Measurements from ENCODE around the gene PANK1. TPM values are rescaled to one million over a fixed set of nuclear protein-coding genes. Genes with fewer than 3 reads are reported as not detected.

Gene PANK1
- polyA plus RNA-seq, 1 of the 3 experiments (the other 2 are of a cell fraction): 4.2 TPM

- no peaks in the 10 kb centered on the region for H3K27me3 ChIP-seq (ENCODE audit: insufficient read depth)
- no peaks in the 10 kb centered on the region for H3K9me3 ChIP-seq
- H3K79me2 ChIP-seq (ENCODE audit: insufficient read depth): no peaks in the 10 kb centered on the region
- H4K20me1 ChIP-seq (ENCODE audit: insufficient read depth): no peaks in the 10 kb centered on the region
- peaks cover 5 to 25% of the 10 kb centered on the region in 2 experiments for H3K36me3 ChIP-seq (replicated peaks in 1 of 2; ENCODE audit: control insufficient read depth in 1 of 2, insufficient read depth in 2 of 2, low read length in 1 of 2)
- ChIA-PET CTCF (interaction anchor here (1.0 to 2.9 kb wide), 2 partner anchors 9 to 136 kb away, joined by 3 to 7 read pairs; no protein-coding TSS in a partner anchor), POLR2A (no interaction called here)
- DNase-seq: no peak
- no peak overlapping the region for H3K27ac ChIP-seq (ENCODE audit: low read depth in 2 of 2, low read length in 1 of 2)
- WGBS (ENCODE audit: low lambda C conversion rate): 98% methylated on average over 2 of the region's 2 CpGs
- peaks cover 4% of the 10 kb centered on the region for H3F3A ChIP-seq (replicated peaks; ENCODE audit: insufficient read depth)
- TF ChIP-seq, protein P1, sequence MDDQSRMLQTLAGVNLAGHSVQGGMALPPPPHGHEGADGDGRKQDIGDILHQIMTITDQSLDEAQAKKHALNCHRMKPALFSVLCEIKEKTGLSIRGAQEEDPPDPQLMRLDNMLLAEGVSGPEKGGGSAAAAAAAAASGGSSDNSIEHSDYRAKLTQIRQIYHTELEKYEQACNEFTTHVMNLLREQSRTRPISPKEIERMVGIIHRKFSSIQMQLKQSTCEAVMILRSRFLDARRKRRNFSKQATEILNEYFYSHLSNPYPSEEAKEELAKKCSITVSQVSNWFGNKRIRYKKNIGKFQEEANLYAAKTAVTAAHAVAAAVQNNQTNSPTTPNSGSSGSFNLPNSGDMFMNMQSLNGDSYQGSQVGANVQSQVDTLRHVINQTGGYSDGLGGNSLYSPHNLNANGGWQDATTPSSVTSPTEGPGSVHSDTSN (IDR thresholded peaks at IDR 0.05): no peak
- TF ChIP-seq JUND (IDR thresholded peaks at IDR 0.05) (no peak), TEAD4 (IDR thresholded peaks at IDR 0.05; ENCODE audit: borderline replicate concordance, insufficient read depth) (no peak), MAX (IDR thresholded peaks at IDR 0.05; ENCODE audit: low read depth) (no peak)
- H3K9me2 ChIP-seq: no peaks in the 10 kb centered on the region
- no peak overlapping the region for H2AFZ ChIP-seq (ENCODE audit: low read depth)
- no peak overlapping the region for H3K9ac ChIP-seq
- H3K4me3 ChIP-seq (ENCODE audit: low read depth in 2 of 2, low read length in 1 of 2): no peak overlapping the region
- H3K4me2 ChIP-seq: no peak overlapping the region
- no peaks in the 10 kb centered on the region for H3K4me1 ChIP-seq (ENCODE audit: control insufficient read depth in 1 of 2, insufficient read depth in 2 of 2, low read depth in 1 of 2, low read length in 1 of 2)
Observed at GRCh38 chr10:89602919-89603318, 42.1 kb downstream of the PANK1 start.

DNA sequence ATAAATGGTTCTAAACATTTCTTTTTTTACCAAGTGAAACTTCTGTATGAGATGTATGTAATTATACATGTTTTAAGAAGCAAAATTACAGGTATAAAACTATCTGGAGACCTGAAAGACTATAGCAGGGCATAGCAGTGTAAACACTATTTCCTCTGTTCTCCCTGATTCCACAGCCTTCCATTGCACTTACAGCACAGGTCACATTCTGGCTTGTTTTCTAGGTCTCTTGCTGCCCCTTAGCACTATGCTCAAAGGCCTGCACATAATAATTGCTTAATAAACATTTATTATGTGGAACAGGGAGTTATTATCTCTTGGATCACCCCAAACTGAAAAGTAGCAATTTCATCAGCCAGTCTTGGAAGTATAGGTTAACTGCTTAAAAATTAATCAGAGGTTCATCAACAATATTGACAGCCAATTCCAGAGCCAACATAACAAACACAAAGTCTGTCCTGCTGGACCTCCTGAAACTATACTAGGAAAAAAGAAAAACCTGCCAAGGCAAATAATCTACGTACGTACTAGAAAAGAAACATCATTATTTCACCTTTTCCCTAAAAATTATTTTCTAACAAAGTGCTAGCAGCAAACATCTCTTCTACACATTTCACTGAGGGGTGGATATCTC is 43.2 kb downstream of the PANK1 start:
- Histone ChIP-seq H4K20me1 (ENCODE audit: insufficient read depth) (no peaks in the 10 kb centered on the region), H3K9me2 (no peaks in the 10 kb centered on the region), H2AFZ (ENCODE audit: low read depth) (no peak overlapping the region), H3K4me3 (ENCODE audit: low read depth in 2 of 2, low read length in 1 of 2) (no peak overlapping the region), H3K27me3 (ENCODE audit: insufficient read depth) (no peaks in the 10 kb centered on the region), H3K27ac (ENCODE audit: low read depth in 2 of 2, low read length in 1 of 2) (no peak overlapping the region), H3K9me3 (no peaks in the 10 kb centered on the region), H3K79me2 (ENCODE audit: insufficient read depth) (no peaks in the 10 kb centered on the region), H3F3A (replicated peaks; ENCODE audit: insufficient read depth) (peaks cover 4% of the 10 kb centered on the region), H3K36me3 (replicated peaks in 1 of 2; ENCODE audit: control insufficient read depth in 1 of 2, insufficient read depth in 2 of 2, low read length in 1 of 2) (peaks cover 5 to 18% of the 10 kb centered on the region in 2 experiments), H3K4me1 (ENCODE audit: control insufficient read depth in 1 of 2, insufficient read depth in 2 of 2, low read depth in 1 of 2, low read length in 1 of 2) (no peaks in the 10 kb centered on the region), H3K4me2 (no peak overlapping the region), H3K9ac (no peak overlapping the region)
- CTCF ChIA-PET: interaction anchor here (1.1 kb wide), 1 partner anchor 766 kb away, joined by 3 read pairs; no protein-coding TSS in a partner anchor
- 97% methylated on average over 2 of the region's 2 CpGs for WGBS (ENCODE audit: low lambda C conversion rate)
- TF ChIP-seq RCOR1 (IDR thresholded peaks at IDR 0.05; ENCODE audit: low read length) (no peak), RAD21 (IDR thresholded peaks at IDR 0.05; ENCODE audit: low read length) (no peak), EP300 (IDR thresholded peaks at IDR 0.05; ENCODE audit: borderline replicate concordance in 1 of 2, low read depth in 1 of 2, low read length in 1 of 2) (no peak), FOSL2 (IDR thresholded peaks at IDR 0.05; ENCODE audit: borderline replicate concordance, low read depth) (no peak), RXRA (IDR thresholded peaks at IDR 0.05; ENCODE audit: borderline replicate concordance, low read depth) (no peak), GATA2 (CRISPR knock-in tag; IDR thresholded peaks at IDR 0.05) (no peak), POLR2AphosphoS5 (IDR thresholded peaks at IDR 0.05; ENCODE audit: low read depth, low read length) (no peak), FOXJ3 (CRISPR knock-in tag; IDR thresholded peaks at IDR 0.05) (no peak), SMC3 (IDR thresholded peaks at IDR 0.05; ENCODE audit: low read depth, low read length) (no peak), GABPA (IDR thresholded peaks at IDR 0.05; ENCODE audit: low read depth) (no peak), SIN3A (IDR thresholded peaks at IDR 0.05; ENCODE audit: borderline replicate concordance, low read depth, low read length) (no peak), TEAD4 (IDR thresholded peaks at IDR 0.05; ENCODE audit: borderline replicate concordance, insufficient read depth) (no peak), FOXM1 (IDR thresholded peaks at IDR 0.05; ENCODE audit: low read depth) (no peak)
- TF ChIP-seq, protein P1 (IDR thresholded peaks at IDR 0.05): no peak
- TF ChIP-seq, protein P2, sequence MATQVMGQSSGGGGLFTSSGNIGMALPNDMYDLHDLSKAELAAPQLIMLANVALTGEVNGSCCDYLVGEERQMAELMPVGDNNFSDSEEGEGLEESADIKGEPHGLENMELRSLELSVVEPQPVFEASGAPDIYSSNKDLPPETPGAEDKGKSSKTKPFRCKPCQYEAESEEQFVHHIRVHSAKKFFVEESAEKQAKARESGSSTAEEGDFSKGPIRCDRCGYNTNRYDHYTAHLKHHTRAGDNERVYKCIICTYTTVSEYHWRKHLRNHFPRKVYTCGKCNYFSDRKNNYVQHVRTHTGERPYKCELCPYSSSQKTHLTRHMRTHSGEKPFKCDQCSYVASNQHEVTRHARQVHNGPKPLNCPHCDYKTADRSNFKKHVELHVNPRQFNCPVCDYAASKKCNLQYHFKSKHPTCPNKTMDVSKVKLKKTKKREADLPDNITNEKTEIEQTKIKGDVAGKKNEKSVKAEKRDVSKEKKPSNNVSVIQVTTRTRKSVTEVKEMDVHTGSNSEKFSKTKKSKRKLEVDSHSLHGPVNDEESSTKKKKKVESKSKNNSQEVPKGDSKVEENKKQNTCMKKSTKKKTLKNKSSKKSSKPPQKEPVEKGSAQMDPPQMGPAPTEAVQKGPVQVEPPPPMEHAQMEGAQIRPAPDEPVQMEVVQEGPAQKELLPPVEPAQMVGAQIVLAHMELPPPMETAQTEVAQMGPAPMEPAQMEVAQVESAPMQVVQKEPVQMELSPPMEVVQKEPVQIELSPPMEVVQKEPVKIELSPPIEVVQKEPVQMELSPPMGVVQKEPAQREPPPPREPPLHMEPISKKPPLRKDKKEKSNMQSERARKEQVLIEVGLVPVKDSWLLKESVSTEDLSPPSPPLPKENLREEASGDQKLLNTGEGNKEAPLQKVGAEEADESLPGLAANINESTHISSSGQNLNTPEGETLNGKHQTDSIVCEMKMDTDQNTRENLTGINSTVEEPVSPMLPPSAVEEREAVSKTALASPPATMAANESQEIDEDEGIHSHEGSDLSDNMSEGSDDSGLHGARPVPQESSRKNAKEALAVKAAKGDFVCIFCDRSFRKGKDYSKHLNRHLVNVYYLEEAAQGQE (IDR thresholded peaks at IDR 0.05; ENCODE audit: low read depth, low read length): no peak
- POLR2A ChIA-PET: no interaction called here
- no peak for DNase-seq
